Mucosa of descending colon (tissue), 3 donors: ENCODE measurements around the gene MOCS3. TPM values are rescaled to one million over a fixed set of nuclear protein-coding genes. Genes with fewer than 3 reads are reported as not detected.

ENCODE experiments used
- ATAC-seq: fragments of 200-7000 bp; cut with Tn5 transposase; one replicate; pipeline ENCODE4 v1.9.1; 2020; ENCODE audit warnings: mild to moderate bottlenecking, moderate library complexity
- DNase-seq, 3 donors: peaks; one replicate each; pipeline ENCODE4 v3.0.0-alpha.2; 2020
- H3K36me3 ChIP-seq: fragments of 200-600 bp; one replicate; pipeline ENCODE4 v1.8.0; 2021; ENCODE audit warnings: low read depth, mild to moderate bottlenecking
- H3K4me1 ChIP-seq: fragments of 200-600 bp; one replicate; pipeline ENCODE4 v1.8.0; 2021; ENCODE audit warnings: low read depth, mild to moderate bottlenecking
- H3K4me3 ChIP-seq: fragments of 200-600 bp; one replicate; pipeline ENCODE4 v1.8.0; 2021; ENCODE audit warnings: mild to moderate bottlenecking
- H3K9me3 ChIP-seq: fragments of 200-600 bp; one replicate; pipeline ENCODE4 v1.8.0; 2021; ENCODE audit warnings: mild to moderate bottlenecking
- CTCF ChIP-seq: fragments of 200-600 bp; IDR thresholded peaks from one replicate; pipeline ENCODE4 v1.8.0; 2022; ENCODE audit warnings: antibody characterized with exemption, mild to moderate bottlenecking
- intact Hi-C, 2 donors: fragments of 100-400 bp; cut with DNase I in 1 of 2; cut with micrococcal nuclease in 1 of 2; formaldehyde crosslinking; loops; one replicate each; pipeline versions ENCODE4 v1.11.0 to v1.11.1; 2022; cut with DNase I, micrococcal nuclease
- total RNA-seq, 3 donors: library from RNA; stranded (reverse); fragmentation: NEBNext Ultra II Directional in 2 of 3; extraction: Animal tissue kit (Norgen Biotek cat#: 25700) in 2 of 3; gene quantifications; one replicate each; pipeline versions ENCODE4 v1.2.1 to v1.2.4, GENCODE V29; 2021 to 2023
- donor health status: DM: no; HTN: no; CAD: no; lungs with moderate emphysema.
- donor health status: DM: no; HTN: no; CAD: no.
- donor health status: DM: no; HTN: yes; CAD: no.

The MOCS3 gene
- total RNA-seq, 3 donors from 2014 or later, result 4.0 to 4.4 (median 4.4) TPM

- H3K9me3 ChIP-seq, result no peaks in the 10 kb centered on the region
- ATAC-seq (no peak), DNase-seq (no peak)
- H3K36me3 ChIP-seq, result no peaks in the 10 kb centered on the region
- H3K4me3 ChIP-seq, result no peak overlapping the region
- TF ChIP-seq CTCF, result no peak
- H3K4me1 ChIP-seq, result peaks cover 37% of the 10 kb centered on the region
- intact Hi-C loops, result no loop called here
Measured at GRCh38 chr20:50915424-50915823, 43.2 kb upstream of the MOCS3 start.

- peak in 1 of 3 donors; percentile 52 for DNase-seq
- TF ChIP-seq CTCF, result no peak
- Histone ChIP-seq H3K4me1 (peaks cover 37% of the 10 kb centered on the region), H3K4me3 (no peak overlapping the region), H3K36me3 (no peaks in the 10 kb centered on the region), H3K9me3 (no peaks in the 10 kb centered on the region)
- intact Hi-C loops, result no loop called here
- peak; percentile 95 for ATAC-seq
Measured at GRCh38 chr20:50916257-50916656, 42.4 kb upstream of the MOCS3 start.

- Histone ChIP-seq H3K4me1 (peaks cover 37% of the 10 kb centered on the region), H3K4me3 (no peak overlapping the region), H3K9me3 (no peaks in the 10 kb centered on the region), H3K36me3 (no peaks in the 10 kb centered on the region)
- ATAC-seq, result no peak
- DNase-seq, result no peak
- intact Hi-C loops, result no loop called here
- no peak for TF ChIP-seq CTCF
Measured at GRCh38 chr20:50916934-50917333, 41.7 kb upstream of the MOCS3 start.

- no peak for ATAC-seq
- DNase-seq, result no peak
- Histone ChIP-seq H3K36me3 (no peaks in the 10 kb centered on the region), H3K4me3 (no peak overlapping the region), H3K4me1 (peaks cover 34% of the 10 kb centered on the region), H3K9me3 (no peaks in the 10 kb centered on the region)
- intact Hi-C loops, result no loop called here
- TF ChIP-seq CTCF, result no peak
Measured at GRCh38 chr20:50918403-50918802, 40.2 kb upstream of the MOCS3 start.

- intact Hi-C loops, result no loop called here
- ATAC-seq, result peak; percentile 14
- no peak overlapping the region for H3K4me3 ChIP-seq
- H3K36me3 ChIP-seq, result no peaks in the 10 kb centered on the region
- TF ChIP-seq CTCF, result no peak
- peaks cover 34% of the 10 kb centered on the region for H3K4me1 ChIP-seq
- DNase-seq, result no peak
- H3K9me3 ChIP-seq, result no peaks in the 10 kb centered on the region
Measured at GRCh38 chr20:50919567-50919966, 39.1 kb upstream of the MOCS3 start.

- ATAC-seq, result no peak
- intact Hi-C loops, result loop anchor here (10.0 kb wide), 1 partner anchor 126 kb away; the partner anchor contains the start of gene BCAS4 (in 2 of the 2)
- H3K4me1 ChIP-seq, result peaks cover 33% of the 10 kb centered on the region
Measured at GRCh38 chr20:50920997-50921396, 37.6 kb upstream of the MOCS3 start.

More at GRCh38 chr20:50920997-50921396, 37.6 kb upstream of the MOCS3 start:
- H3K36me3 ChIP-seq, result no peaks in the 10 kb centered on the region
- DNase-seq, result no peak
- H3K4me3 ChIP-seq, result no peak overlapping the region
- H3K9me3 ChIP-seq, result no peaks in the 10 kb centered on the region
- TF ChIP-seq CTCF, result no peak
